GM08714 (cell line): ENCODE data around the gene SIT1.

Source experiments
- H3K4me3 ChIP-seq: fragments of 200-500 bp; sonication (Bioruptor generic); 2 replicates; pipeline ENCODE4 v1.5.1; 2014; ENCODE audit warnings: mild to moderate bottlenecking, low read length, inconsistent platforms
- ZNF274 ChIP-seq: IDR thresholded peaks from 2 replicates; pipeline ENCODE4 v1.6.1; 2012; ENCODE audit warnings: mild to moderate bottlenecking, low read depth, low read length

SIT1 gene

GRCh38 chr9:35687306-35687705 lies 36.6 kb upstream of the SIT1 start:
- no peak for TF ChIP-seq ZNF274
- H3K4me3 ChIP-seq: no peak overlapping the region

GRCh38 chr9:35686222-35687203 lies 35.8 kb upstream of the SIT1 start:
- TF ChIP-seq ZNF274: no peak
- H3K4me3 ChIP-seq: no peak overlapping the region

GRCh38 chr9:35685506-35685905 lies 34.8 kb upstream of the SIT1 start:
- no peak overlapping the region for H3K4me3 ChIP-seq
- no peak for TF ChIP-seq ZNF274

GRCh38 chr9:35684921-35685320 lies 34.2 kb upstream of the SIT1 start:
- no peak overlapping the region for H3K4me3 ChIP-seq
- TF ChIP-seq ZNF274: no peak

- no peak overlapping the region for H3K4me3 ChIP-seq
- no peak for TF ChIP-seq ZNF274
These were observed 32.6 kb upstream of the SIT1 start for GRCh38 chr9:35683323-35683722.

GRCh38 chr9:35682520-35683315 lies 32.0 kb upstream of the SIT1 start:
- TF ChIP-seq ZNF274: no peak
- no peak overlapping the region for H3K4me3 ChIP-seq

GRCh38 chr9:35682051-35682450 lies 31.3 kb upstream of the SIT1 start:
- no peak for TF ChIP-seq ZNF274

GRCh38 chr9:35681341-35682002 lies 30.7 kb upstream of the SIT1 start:
- TF ChIP-seq ZNF274: no peak
- no peak overlapping the region for H3K4me3 ChIP-seq

More at GRCh38 chr9:35682051-35682450, 31.3 kb upstream of the SIT1 start:
- H3K4me3 ChIP-seq: no peak overlapping the region

GRCh38 chr9:35680331-35681105 lies 29.8 kb upstream of the SIT1 start:
- TF ChIP-seq ZNF274: no peak
- no peak overlapping the region for H3K4me3 ChIP-seq

GRCh38 chr9:35679766-35680330 lies 29.1 kb upstream of the SIT1 start:
- H3K4me3 ChIP-seq: no peak overlapping the region
- no peak for TF ChIP-seq ZNF274

- H3K4me3 ChIP-seq: no peak overlapping the region
- no peak for TF ChIP-seq ZNF274
These were observed 28.4 kb upstream of the SIT1 start for GRCh38 chr9:35679091-35679490.

GRCh38 chr9:35675732-35676392 lies 25.1 kb upstream of the SIT1 start:
- peak overlapping the region; percentile 4; the same call in 1 of the 2 replicates for H3K4me3 ChIP-seq
- TF ChIP-seq ZNF274: no peak

GRCh38 chr9:35675204-35675603 lies 24.5 kb upstream of the SIT1 start:
- no peak overlapping the region; the same call in 1 of the 2 replicates for H3K4me3 ChIP-seq
- no peak for TF ChIP-seq ZNF274
